ENCODE data around the gene BABAM2.

BABAM2 gene

GRCh38 chr2:28209261-28209691 is 318.7 kb downstream of the BABAM2 start:
- no peak for DNase-seq (ENCODE audit: low read depth)

GRCh38 chr2:28209864-28210263 is 319.3 kb downstream of the BABAM2 start:
- no peak for DNase-seq (ENCODE audit: low read depth)

GRCh38 chr2:28210535-28210934 is 320.0 kb downstream of the BABAM2 start:
- DNase-seq (ENCODE audit: low read depth), result no peak

GRCh38 chr2:28216331-28216730 is 325.8 kb downstream of the BABAM2 start:
- no peak for DNase-seq (ENCODE audit: low read depth)

- no peak for DNase-seq (ENCODE audit: low read depth)
Measured at GRCh38 chr2:28217042-28217740, 326.7 kb downstream of the BABAM2 start.

GRCh38 chr2:28219138-28219537 is 328.6 kb downstream of the BABAM2 start:
- no peak for DNase-seq (ENCODE audit: low read depth)

GRCh38 chr2:28219758-28220368 is 329.3 kb downstream of the BABAM2 start:
- no peak for DNase-seq (ENCODE audit: low read depth)

- DNase-seq (ENCODE audit: low read depth), result no peak
Measured at GRCh38 chr2:28224648-28225472, 334.3 kb downstream of the BABAM2 start.

GRCh38 chr2:28225473-28226080 is 335.0 kb downstream of the BABAM2 start:
- DNase-seq (ENCODE audit: low read depth), result no peak

- no peak for DNase-seq (ENCODE audit: low read depth)
Measured at GRCh38 chr2:28226558-28226957, 336.0 kb downstream of the BABAM2 start.

- DNase-seq (ENCODE audit: low read depth), result no peak
Measured at GRCh38 chr2:28227498-28227897, 337.0 kb downstream of the BABAM2 start.

- no peak for DNase-seq (ENCODE audit: low read depth)
Measured at GRCh38 chr2:28228434-28228995, 338.0 kb downstream of the BABAM2 start.

- DNase-seq (ENCODE audit: low read depth), result no peak
Measured at GRCh38 chr2:28231110-28231631, 340.6 kb downstream of the BABAM2 start.

GRCh38 chr2:28232295-28232694 is 341.8 kb downstream of the BABAM2 start:
- DNase-seq (ENCODE audit: low read depth), result no peak

GRCh38 chr2:28233164-28233676 is 342.7 kb downstream of the BABAM2 start:
- DNase-seq (ENCODE audit: low read depth), result no peak

GRCh38 chr2:28234807-28235206 is 344.3 kb downstream of the BABAM2 start:
- no peak for DNase-seq (ENCODE audit: low read depth)

GRCh38 chr2:28239207-28239606 is 348.7 kb downstream of the BABAM2 start:
- no peak for DNase-seq (ENCODE audit: low read depth)

GRCh38 chr2:28240937-28241336 is 350.4 kb downstream of the BABAM2 start:
- no peak for DNase-seq (ENCODE audit: low read depth)

GRCh38 chr2:28247290-28247689 is 356.8 kb downstream of the BABAM2 start:
- DNase-seq (ENCODE audit: low read depth), result no peak

GRCh38 chr2:28247734-28248133 is 357.2 kb downstream of the BABAM2 start:
- DNase-seq (ENCODE audit: low read depth), result no peak

- no peak for DNase-seq (ENCODE audit: low read depth)
Measured at GRCh38 chr2:28248511-28248910, 358.0 kb downstream of the BABAM2 start.

GRCh38 chr2:28250006-28250405 is 359.5 kb downstream of the BABAM2 start:
- DNase-seq (ENCODE audit: low read depth), result no peak
